BJ (cell line): ENCODE results near the gene SMIM35. TPM values are rescaled to one million over a fixed set of nuclear protein-coding genes. Genes with fewer than 3 reads are reported as not detected.

Experiments
- CTCF ChIA-PET: fragments of 350-600 bp; formaldehyde crosslinking; extraction: SDS; loops from one replicate; lab custom pipeline; 2021; ENCODE audit warnings: antibody characterized with exemption, inconsistent platforms; lab: Yijun Ruan, JAX
- POLR2A ChIA-PET: fragments of 300-600 bp; sonication (Branson Sonifier 250); formaldehyde crosslinking; extraction: SDS; loops from one replicate; lab custom pipeline; 2021; ENCODE audit warnings: antibody characterized with exemption; lab: Charles Lee
- DNase-seq: peaks from one replicate; pipeline ENCODE4 v3.0.0-alpha.2; 2011; ENCODE audit warnings: low read depth
- H3K27me3 ChIP-seq: 2 replicates; pipeline ENCODE4 v1.6.0; 2011; ENCODE audit warnings: low read length; ENCODE audit not compliant: control insufficient read depth, insufficient read depth
- H3K36me3 ChIP-seq: 2 replicates; pipeline ENCODE4 v1.5.1; 2011; ENCODE audit warnings: low read length; ENCODE audit not compliant: control insufficient read depth, insufficient read depth
- H3K4me3 ChIP-seq: 2 replicates; pipeline ENCODE4 v1.5.1; 2011; ENCODE audit warnings: low read depth, mild to moderate bottlenecking, control low read depth, low read length
- CTCF ChIP-seq: IDR thresholded peaks from 2 replicates; pipeline ENCODE4 v1.5.1; 2011; ENCODE audit warnings: low read depth, mild to moderate bottlenecking, control low read depth, inconsistent platforms, low read length, moderate library complexity; ENCODE audit not compliant: insufficient read depth
- polyA plus RNA-seq: library from polyadenylated mRNA; depleted of rRNA; stranded (reverse); fragments of >200 nt; gene quantifications from 2 replicates; pipeline ENCODE4 v1.2.3, GENCODE V29; 2011

SMIM35 gene
- polyA plus RNA-seq, 1 experiment: not detected

- Histone ChIP-seq H3K4me3 (no peak overlapping the region), H3K36me3 (no peaks in the 10 kb centered on the region), H3K27me3 (no peaks in the 10 kb centered on the region)
- CTCF ChIA-PET: no interaction called here
- TF ChIP-seq CTCF: no peak
- POLR2A ChIA-PET: no interaction called here
- DNase-seq: no peak
Measured at GRCh38 chr11:118046051-118046963, 40.5 kb downstream of the SMIM35 start.

GRCh38 chr11:118045191-118045590 lies 41.6 kb downstream of the SMIM35 start:
- Histone ChIP-seq H3K4me3 (no peak overlapping the region), H3K27me3 (no peaks in the 10 kb centered on the region), H3K36me3 (no peaks in the 10 kb centered on the region)
- ChIA-PET POLR2A (no interaction called here), CTCF (interaction anchor here (1.3 kb wide), 1 partner anchor 8 kb away, joined by 3 read pairs; no protein-coding TSS in a partner anchor)
- DNase-seq: no peak
- TF ChIP-seq CTCF: no peak

- CTCF ChIA-PET: no interaction called here
- Histone ChIP-seq H3K27me3 (no peaks in the 10 kb centered on the region; the same call in 1 of the 2 replicates), H3K4me3 (no peak overlapping the region), H3K36me3 (no peaks in the 10 kb centered on the region)
- TF ChIP-seq CTCF: no peak
- DNase-seq: no peak
- POLR2A ChIA-PET: no interaction called here
Measured at GRCh38 chr11:118042796-118043195, 44.0 kb downstream of the SMIM35 start.

GRCh38 chr11:118042141-118042540 lies 44.6 kb downstream of the SMIM35 start:
- Histone ChIP-seq H3K36me3 (no peaks in the 10 kb centered on the region), H3K4me3 (no peak overlapping the region), H3K27me3 (no peaks in the 10 kb centered on the region; the same call in 1 of the 2 replicates)
- ChIA-PET POLR2A (no interaction called here), CTCF (no interaction called here)
- no peak for DNase-seq
- no peak for TF ChIP-seq CTCF

- no peak for TF ChIP-seq CTCF
Measured at GRCh38 chr11:118033443-118033842, 53.3 kb downstream of the SMIM35 start.

More at GRCh38 chr11:118033443-118033842, 53.3 kb downstream of the SMIM35 start:
- POLR2A ChIA-PET: no interaction called here
- DNase-seq: no peak
- Histone ChIP-seq H3K36me3 (no peaks in the 10 kb centered on the region), H3K27me3 (no peaks in the 10 kb centered on the region; the same call in 1 of the 2 replicates), H3K4me3 (no peak overlapping the region)
- CTCF ChIA-PET: no interaction called here
